K562 (cell line): Measurements from ENCODE around the gene PTAFR. TPM values are rescaled to one million over a fixed set of nuclear protein-coding genes. Genes with fewer than 3 reads are reported as not detected.

Source experiments
- ATF1 ChIP-seq, 2 experiments: fragments of 450-650 bp in 1 of 2; IDR thresholded peaks; 2 replicates each; pipeline ENCODE4 v1.6.1; 2016; ENCODE audit warnings: missing compliant biosample characterization in 1 of 2, missing genetic modification characterization in 1 of 2
- HDAC3 ChIP-seq: fragments of 450-650 bp; IDR thresholded peaks from 2 replicates; pipeline ENCODE4 v1.6.1; 2018; ENCODE audit warnings: borderline replicate concordance, mild to moderate bottlenecking, moderate library complexity; ENCODE audit not compliant: partially characterized antibody
- KDM1A ChIP-seq, 2 experiments: fragments of 450-650 bp; IDR thresholded peaks; 2 replicates each; pipeline ENCODE4 v1.6.1; 2016; ENCODE audit warnings: mild to moderate bottlenecking in 2 of 2
- MTF1 ChIP-seq: fragments of 250-450 bp; sonication (Bioruptor Pico); IDR thresholded peaks from 2 replicates; pipeline ENCODE4 v1.9.0; 2021; ENCODE audit warnings: moderate library complexity, mild to moderate bottlenecking, inconsistent platforms, borderline replicate concordance
- NCOA6 ChIP-seq: fragments of 450-650 bp; IDR thresholded peaks from 2 replicates; pipeline ENCODE4 v1.6.1; 2017; ENCODE audit warnings: mild to moderate bottlenecking
- PHB ChIP-seq: fragments of 250-450 bp; sonication (Bioruptor Pico); IDR thresholded peaks from 2 replicates; pipeline ENCODE4 v1.5.0; 2021
- POLR3G ChIP-seq: IDR thresholded peaks from 2 replicates; pipeline ENCODE4 v1.6.1; 2011; ENCODE audit not compliant: insufficient read length, insufficient replicate concordance; ENCODE audit errors: extremely low read depth
- RBM34 ChIP-seq: fragments of 200-400 bp; formaldehyde crosslinking; IDR thresholded peaks from 2 replicates; pipeline ENCODE4 v1.6.1; 2018; ENCODE audit warnings: low read length, borderline replicate concordance; ENCODE audit not compliant: insufficient read depth
- SETDB1 ChIP-seq: IDR thresholded peaks from one replicate; pipeline ENCODE4 v1.6.1; 2012; ENCODE audit warnings: low read length, control low read depth, inconsistent platforms
- SMAD2 ChIP-seq: fragments of 150-350 bp; IDR thresholded peaks from 2 replicates; pipeline ENCODE4 v1.6.1; 2014; ENCODE audit warnings: low read depth, mild to moderate bottlenecking, low read length
- SNIP1 ChIP-seq: fragments of 450-650 bp; IDR thresholded peaks from 2 replicates; pipeline ENCODE4 v1.7.1; 2017; ENCODE audit warnings: low read depth, mild to moderate bottlenecking
- ZNF766 ChIP-seq: fragments of 200-800 bp; sonication (Bioruptor generic); conservative IDR thresholded peaks from 2 replicates; pipeline ENCODE4 v1.6.1; 2016; ENCODE audit warnings: missing genetic modification characterization, missing compliant biosample characterization
- polyA plus RNA-seq, 8 experiments: library from polyadenylated mRNA; depleted of rRNA in 4 of 8; stranded (reverse) in 5 of 8; unstranded in 3 of 8; fragments of >200 nt; fragmentation: Nextera tagmentation in 2 of 8; fragmentation: Illumina TruSeq in 1 of 8; extraction: Ambion mirVana in 2 of 8; extraction: Trizol in 1 of 8; gene quantifications; 2 replicates each; pipeline versions ENCODE4 v1.2.1 to v1.2.3, GENCODE V29; 2011 to 2014; ENCODE audit warnings: inconsistent platforms in 1 of 8, missing spikeins in 1 of 8
- total RNA-seq, 7 experiments: library from RNA; depleted of rRNA in 6 of 7; stranded (reverse); fragments of >200 nt in 6 of 7; fragmentation: Illumina TruSeq in 2 of 7; extraction: Trizol in 2 of 7; gene quantifications; 2 replicates each; pipeline versions ENCODE4 v1.2.1 to v1.2.3, GENCODE V29; 2011 to 2021; ENCODE audit warnings: low replicate concordance in 1 of 7
- TF ChIP-seq, protein P1 (sequence below): fragments of 450-650 bp; IDR thresholded peaks from 2 replicates; pipeline ENCODE4 v1.6.1; 2016; ENCODE audit warnings: antibody characterized with exemption
- TF ChIP-seq, protein P2 (sequence below): fragments of 450-650 bp; IDR thresholded peaks from 2 replicates; pipeline ENCODE4 v1.6.1; 2016; ENCODE audit warnings: borderline replicate concordance
- TF ChIP-seq, protein P3 (sequence below): sonication (generic); IDR thresholded peaks from 2 replicates; pipeline ENCODE4 v1.6.1; 2016
- TF ChIP-seq, protein P4 (sequence below), 2 experiments: IDR thresholded peaks in 1 of 2; conservative IDR thresholded peaks in 1 of 2; 2 replicates each; pipeline ENCODE4 v1.6.1; 2016; ENCODE audit warnings: low read depth in 2 of 2, mild to moderate bottlenecking in 1 of 2, missing compliant biosample characterization in 1 of 2, missing genetic modification characterization in 1 of 2, moderate library complexity in 1 of 2
- TF ChIP-seq, protein P5 (sequence below): fragments of 250-450 bp; sonication (Bioruptor Pico); IDR thresholded peaks from 2 replicates; pipeline ENCODE4 v1.5.0; 2022; ENCODE audit warnings: mild to moderate bottlenecking
- TF ChIP-seq, protein P6 (sequence below): sonication (generic); formaldehyde crosslinking; IDR thresholded peaks from 2 replicates; pipeline ENCODE4 v1.9.0; 2022; ENCODE audit warnings: mild to moderate bottlenecking, missing genetic modification reagents

PTAFR gene
- total and polyA plus RNA-seq, 9 of the 15 experiments (the other 6 are each of a cell fraction or from before 2014, with no cell fraction given): 0.15 to 0.55 (median 0.40) TPM; not detected in 1

DNA sequence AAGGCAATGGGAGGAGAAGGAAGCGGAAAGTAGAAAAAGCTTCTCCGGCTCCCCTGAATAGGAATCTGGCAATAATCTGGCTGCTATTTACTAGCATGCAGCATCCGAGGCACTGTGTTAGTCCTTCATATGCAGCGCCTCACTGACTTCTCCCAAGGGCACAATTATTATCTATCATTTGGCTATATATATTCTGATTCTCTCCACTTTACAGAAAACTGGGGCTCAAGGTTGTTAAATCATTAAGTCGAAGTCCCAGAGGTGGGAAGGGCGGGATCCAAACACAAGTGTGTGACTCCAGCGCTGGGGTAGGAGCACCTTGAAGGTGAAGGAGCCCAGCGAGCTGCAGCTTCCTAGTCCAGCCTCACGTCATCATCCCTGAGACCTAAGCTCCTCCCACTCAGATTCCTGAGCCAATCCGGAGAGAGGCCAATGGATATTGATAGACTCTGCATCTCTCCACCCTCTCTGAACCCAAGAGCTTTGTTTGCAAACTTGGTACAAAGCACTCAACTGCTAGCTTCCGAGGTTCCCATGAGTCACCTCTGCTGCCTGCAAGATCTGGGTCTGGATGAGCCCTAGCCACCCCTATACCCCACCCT lies 71.5 kb downstream of the PTAFR start (continued):
- TF ChIP-seq, protein P1, sequence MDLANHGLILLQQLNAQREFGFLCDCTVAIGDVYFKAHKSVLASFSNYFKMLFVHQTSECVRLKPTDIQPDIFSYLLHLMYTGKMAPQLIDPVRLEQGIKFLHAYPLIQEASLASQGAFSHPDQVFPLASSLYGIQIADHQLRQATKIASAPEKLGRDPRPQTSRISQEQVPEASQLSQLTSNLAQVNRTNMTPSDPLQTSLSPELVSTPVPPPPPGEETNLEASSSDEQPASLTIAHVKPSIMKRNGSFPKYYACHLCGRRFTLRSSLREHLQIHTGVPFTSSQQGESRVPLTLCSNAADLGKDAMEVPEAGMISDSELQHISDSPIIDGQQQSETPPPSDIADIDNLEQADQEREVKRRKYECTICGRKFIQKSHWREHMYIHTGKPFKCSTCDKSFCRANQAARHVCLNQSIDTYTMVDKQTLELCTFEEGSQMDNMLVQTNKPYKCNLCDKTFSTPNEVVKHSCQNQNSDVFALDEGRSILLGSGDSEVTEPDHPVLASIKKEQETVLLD: no peak
- TF ChIP-seq, protein P2, sequence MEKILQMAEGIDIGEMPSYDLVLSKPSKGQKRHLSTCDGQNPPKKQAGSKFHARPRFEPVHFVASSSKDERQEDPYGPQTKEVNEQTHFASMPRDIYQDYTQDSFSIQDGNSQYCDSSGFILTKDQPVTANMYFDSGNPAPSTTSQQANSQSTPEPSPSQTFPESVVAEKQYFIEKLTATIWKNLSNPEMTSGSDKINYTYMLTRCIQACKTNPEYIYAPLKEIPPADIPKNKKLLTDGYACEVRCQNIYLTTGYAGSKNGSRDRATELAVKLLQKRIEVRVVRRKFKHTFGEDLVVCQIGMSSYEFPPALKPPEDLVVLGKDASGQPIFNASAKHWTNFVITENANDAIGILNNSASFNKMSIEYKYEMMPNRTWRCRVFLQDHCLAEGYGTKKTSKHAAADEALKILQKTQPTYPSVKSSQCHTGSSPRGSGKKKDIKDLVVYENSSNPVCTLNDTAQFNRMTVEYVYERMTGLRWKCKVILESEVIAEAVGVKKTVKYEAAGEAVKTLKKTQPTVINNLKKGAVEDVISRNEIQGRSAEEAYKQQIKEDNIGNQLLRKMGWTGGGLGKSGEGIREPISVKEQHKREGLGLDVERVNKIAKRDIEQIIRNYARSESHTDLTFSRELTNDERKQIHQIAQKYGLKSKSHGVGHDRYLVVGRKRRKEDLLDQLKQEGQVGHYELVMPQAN: no peak
- no peak for TF ChIP-seq ZNF766 (CRISPR knock-in tag)
- TF ChIP-seq, protein P3, sequence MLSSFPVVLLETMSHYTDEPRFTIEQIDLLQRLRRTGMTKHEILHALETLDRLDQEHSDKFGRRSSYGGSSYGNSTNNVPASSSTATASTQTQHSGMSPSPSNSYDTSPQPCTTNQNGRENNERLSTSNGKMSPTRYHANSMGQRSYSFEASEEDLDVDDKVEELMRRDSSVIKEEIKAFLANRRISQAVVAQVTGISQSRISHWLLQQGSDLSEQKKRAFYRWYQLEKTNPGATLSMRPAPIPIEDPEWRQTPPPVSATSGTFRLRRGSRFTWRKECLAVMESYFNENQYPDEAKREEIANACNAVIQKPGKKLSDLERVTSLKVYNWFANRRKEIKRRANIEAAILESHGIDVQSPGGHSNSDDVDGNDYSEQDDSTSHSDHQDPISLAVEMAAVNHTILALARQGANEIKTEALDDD: no peak
- TF ChIP-seq ATF1 (CRISPR knock-in tag; IDR thresholded peaks at IDR 0.05): no peak
- TF ChIP-seq ATF1 (tag; IDR thresholded peaks at IDR 0.05): peak; percentile 76
- TF ChIP-seq RBM34: no peak
- TF ChIP-seq SETDB1: no peak
- TF ChIP-seq, protein P4, sequence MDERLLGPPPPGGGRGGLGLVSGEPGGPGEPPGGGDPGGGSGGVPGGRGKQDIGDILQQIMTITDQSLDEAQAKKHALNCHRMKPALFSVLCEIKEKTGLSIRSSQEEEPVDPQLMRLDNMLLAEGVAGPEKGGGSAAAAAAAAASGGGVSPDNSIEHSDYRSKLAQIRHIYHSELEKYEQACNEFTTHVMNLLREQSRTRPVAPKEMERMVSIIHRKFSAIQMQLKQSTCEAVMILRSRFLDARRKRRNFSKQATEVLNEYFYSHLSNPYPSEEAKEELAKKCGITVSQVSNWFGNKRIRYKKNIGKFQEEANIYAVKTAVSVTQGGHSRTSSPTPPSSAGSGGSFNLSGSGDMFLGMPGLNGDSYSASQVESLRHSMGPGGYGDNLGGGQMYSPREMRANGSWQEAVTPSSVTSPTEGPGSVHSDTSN (CRISPR knock-in tag; IDR thresholded peaks at IDR 0.05; ENCODE audit: low read depth): no peak
- TF ChIP-seq, protein P4 (tag; conservative IDR thresholded peaks at IDR 0.05; ENCODE audit: low read depth): no peak
- TF ChIP-seq MTF1 (CRISPR knock-in tag): no peak
- no peak for TF ChIP-seq PHB (CRISPR knock-in tag)
- TF ChIP-seq, protein P5, sequence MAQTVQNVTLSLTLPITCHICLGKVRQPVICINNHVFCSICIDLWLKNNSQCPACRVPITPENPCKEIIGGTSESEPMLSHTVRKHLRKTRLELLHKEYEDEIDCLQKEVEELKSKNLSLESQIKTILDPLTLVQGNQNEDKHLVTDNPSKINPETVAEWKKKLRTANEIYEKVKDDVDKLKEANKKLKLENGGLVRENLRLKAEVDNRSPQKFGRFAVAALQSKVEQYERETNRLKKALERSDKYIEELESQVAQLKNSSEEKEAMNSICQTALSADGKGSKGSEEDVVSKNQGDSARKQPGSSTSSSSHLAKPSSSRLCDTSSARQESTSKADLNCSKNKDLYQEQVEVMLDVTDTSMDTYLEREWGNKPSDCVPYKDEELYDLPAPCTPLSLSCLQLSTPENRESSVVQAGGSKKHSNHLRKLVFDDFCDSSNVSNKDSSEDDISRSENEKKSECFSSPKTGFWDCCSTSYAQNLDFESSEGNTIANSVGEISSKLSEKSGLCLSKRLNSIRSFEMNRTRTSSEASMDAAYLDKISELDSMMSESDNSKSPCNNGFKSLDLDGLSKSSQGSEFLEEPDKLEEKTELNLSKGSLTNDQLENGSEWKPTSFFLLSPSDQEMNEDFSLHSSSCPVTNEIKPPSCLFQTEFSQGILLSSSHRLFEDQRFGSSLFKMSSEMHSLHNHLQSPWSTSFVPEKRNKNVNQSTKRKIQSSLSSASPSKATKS: no peak
- TF ChIP-seq, protein P6, sequence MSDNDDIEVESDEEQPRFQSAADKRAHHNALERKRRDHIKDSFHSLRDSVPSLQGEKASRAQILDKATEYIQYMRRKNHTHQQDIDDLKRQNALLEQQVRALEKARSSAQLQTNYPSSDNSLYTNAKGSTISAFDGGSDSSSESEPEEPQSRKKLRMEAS: no peak
- TF ChIP-seq KDM1A (IDR thresholded peaks at IDR 0.05): no peak
- no peak for TF ChIP-seq POLR3G
- TF ChIP-seq SMAD2: no peak
- no peak for TF ChIP-seq SNIP1
- no peak for TF ChIP-seq HDAC3
- no peak for TF ChIP-seq NCOA6
